Pancreas (tissue), 10 donors: Measurements from ENCODE around the gene NDST1. TPM values are rescaled to one million over a fixed set of nuclear protein-coding genes. Genes with fewer than 3 reads are reported as not detected.

Source experiments
- ATAC-seq, 4 donors: fragments of 200-7000 bp; cut with Tn5 transposase; one replicate each; pipeline versions ENCODE4 v1.8.0 to v1.9.1; 2020; ENCODE audit warnings: mild to moderate bottlenecking in 4 of 4, moderate library complexity in 4 of 4
- DNase-seq, 6 donors: peaks; one replicate each; pipeline ENCODE4 v3.0.0-alpha.2; 2020
- FAIRE-seq: peaks from 2 replicates; lab custom pipeline; 2012; peaks lifted over from hg19 to GRCh38; lab: Jason Lieb, UNC
- H3K27ac ChIP-seq, 4 donors: fragments of 200-600 bp; sonication (generic); 1 replicate in 3 of 4; 2 replicates in 1 of 4; pipeline versions ENCODE4 v1.5.0 to v1.8.0; 2020
- H3K27me3 ChIP-seq, 4 donors: fragments of 200-600 bp; one replicate each; pipeline ENCODE4 v1.8.0; 2021
- H3K36me3 ChIP-seq, 3 donors: fragments of 200-600 bp; sonication (generic) in 1 of 3; one replicate each; pipeline versions ENCODE4 v1.5.0 to v1.8.0; 2020 to 2021
- H3K4me1 ChIP-seq, 3 donors: fragments of 200-600 bp; one replicate each; pipeline ENCODE4 v1.8.0; 2021
- H3K4me3 ChIP-seq, 4 donors: fragments of 200-600 bp; sonication (generic) in 2 of 4; one replicate each; pipeline versions ENCODE4 v1.5.0 to v1.8.0; 2020 to 2021
- H3K9me3 ChIP-seq, 4 donors: fragments of 200-600 bp; one replicate each; pipeline ENCODE4 v1.8.0; 2021
- WGBS, 2 donors: extraction: QIAGEN DNeasy Blood & Tissue Kit; methylation state at CpG; one replicate each; pipeline ENCODE4 v1.1.7; 2013; 5-methylcytosine and 5-hydroxymethylcytosine counted together
- intact Hi-C, 3 donors: fragments of 100-400 bp; cut with DNase I; formaldehyde crosslinking; loops; one replicate each; pipeline versions ENCODE4 v1.11.1 to v1.14.2; 2022
- polyA plus RNA-seq, 2 donors: library from polyadenylated mRNA; stranded (reverse); fragments of 200-250 nt; gene quantifications; one replicate each; pipeline ENCODE4 v1.2.3, GENCODE V29; 2013
- total RNA-seq, 6 donors: library from RNA; stranded (reverse); fragmentation: NEBNext Ultra II Directional in 4 of 6; extraction: Animal tissue kit (Norgen Biotek cat#: 25700) in 4 of 6; gene quantifications; one replicate each; pipeline versions ENCODE4 v1.2.1 to v1.2.4, GENCODE V29; 2021 to 2023
- TF ChIP-seq, protein P1 (sequence below), 4 donors: fragments of 200-600 bp; sonication (generic) in 3 of 4; IDR thresholded peaks; one replicate each; pipeline versions ENCODE4 v1.5.0 to v1.8.0; 2021; ENCODE audit warnings: antibody characterized with exemption in 4 of 4
- donor health status: healthy with polysubstance abuse.
- donor health status: DM: no; HTN: no; CAD: no; lungs with moderate emphysema.
- donor health status: DM: no; HTN: no; CAD: no.
- donor health status: control.
- donor health status: control.
- donor health status: Bipolar disorder and iron deficiency.
- donor health status: DM: yes; HTN: yes; CAD: no.
- donor health status: DM: no; HTN: no; CAD: no.
- donor health status: DM: no; HTN: no; CAD: no.
- donor health status: DM: yes; HTN: yes; CAD: no.

The NDST1 gene
- total and polyA plus RNA-seq, 8 donors = 9.9 to 57.2 (median 39.8) TPM

GRCh38 chr5:150589862-150590601 lies 82.1 kb downstream of the NDST1 start:
- no peaks in the 10 kb centered on the region for H3K9me3 ChIP-seq
- no peak overlapping the region for H3K4me3 ChIP-seq
- DNase-seq (peak; percentile 52 to 82 (median 72)), ATAC-seq (peak; percentile 74 to 86 (median 82)), FAIRE-seq (no peak)
- WGBS, 2 donors = 47 to 54% methylated on average over 12 of the region's 12 CpGs
- intact Hi-C loops = no loop called here
- no peaks in the 10 kb centered on the region for H3K36me3 ChIP-seq
- TF ChIP-seq, protein P1, sequence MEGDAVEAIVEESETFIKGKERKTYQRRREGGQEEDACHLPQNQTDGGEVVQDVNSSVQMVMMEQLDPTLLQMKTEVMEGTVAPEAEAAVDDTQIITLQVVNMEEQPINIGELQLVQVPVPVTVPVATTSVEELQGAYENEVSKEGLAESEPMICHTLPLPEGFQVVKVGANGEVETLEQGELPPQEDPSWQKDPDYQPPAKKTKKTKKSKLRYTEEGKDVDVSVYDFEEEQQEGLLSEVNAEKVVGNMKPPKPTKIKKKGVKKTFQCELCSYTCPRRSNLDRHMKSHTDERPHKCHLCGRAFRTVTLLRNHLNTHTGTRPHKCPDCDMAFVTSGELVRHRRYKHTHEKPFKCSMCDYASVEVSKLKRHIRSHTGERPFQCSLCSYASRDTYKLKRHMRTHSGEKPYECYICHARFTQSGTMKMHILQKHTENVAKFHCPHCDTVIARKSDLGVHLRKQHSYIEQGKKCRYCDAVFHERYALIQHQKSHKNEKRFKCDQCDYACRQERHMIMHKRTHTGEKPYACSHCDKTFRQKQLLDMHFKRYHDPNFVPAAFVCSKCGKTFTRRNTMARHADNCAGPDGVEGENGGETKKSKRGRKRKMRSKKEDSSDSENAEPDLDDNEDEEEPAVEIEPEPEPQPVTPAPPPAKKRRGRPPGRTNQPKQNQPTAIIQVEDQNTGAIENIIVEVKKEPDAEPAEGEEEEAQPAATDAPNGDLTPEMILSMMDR (IDR thresholded peaks at IDR 0.05) = peak; percentile 39 to 53 (median 46)
- H3K27me3 ChIP-seq = no peaks in the 10 kb centered on the region
- H3K4me1 ChIP-seq = peaks cover 0 to 16% (median 0%) of the 10 kb centered on the region in 3 donors
- H3K27ac ChIP-seq = peak overlapping the region in 2 of 4 donors; percentile 19 to 23

GRCh38 chr5:150590979-150591695 lies 83.2 kb downstream of the NDST1 start:
- Histone ChIP-seq H3K9me3 (no peaks in the 10 kb centered on the region), H3K4me3 (no peak overlapping the region), H3K4me1 (peaks cover 0 to 13% (median 0%) of the 10 kb centered on the region in 3 donors), H3K27me3 (no peaks in the 10 kb centered on the region), H3K36me3 (no peaks in the 10 kb centered on the region), H3K27ac (no peak overlapping the region)
- 64 to 66% methylated on average over 12 of the region's 12 CpGs for WGBS, 2 donors
- peak; percentile 29 for FAIRE-seq
- intact Hi-C loops = no loop called here
- DNase-seq = peak in 1 of 6 donors; percentile 43
- peak in 2 of 4 donors; percentile 10 to 11 for ATAC-seq
- TF ChIP-seq, protein P1 (IDR thresholded peaks at IDR 0.05) = no peak

DNA sequence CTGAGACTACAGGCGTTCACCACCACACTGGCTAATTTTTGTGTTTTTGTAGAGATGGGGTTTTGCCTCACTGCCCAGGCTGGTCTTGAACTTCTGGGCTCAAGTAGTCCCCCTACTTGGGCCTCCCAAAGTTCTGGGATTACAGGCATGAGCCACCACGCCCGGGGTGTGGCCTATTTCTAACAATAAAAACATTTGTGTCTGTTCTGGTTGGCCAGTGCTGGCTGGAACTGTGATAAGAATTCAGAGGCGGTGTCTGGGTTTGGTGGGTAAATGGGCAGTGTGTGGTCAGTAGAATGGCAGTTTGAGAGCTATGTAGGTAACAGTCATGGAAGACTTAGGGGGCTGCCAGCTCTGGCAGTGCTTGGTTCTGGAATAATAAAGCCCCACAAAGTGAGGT lies 85.7 kb downstream of the NDST1 start:
- H3K9me3 ChIP-seq = no peaks in the 10 kb centered on the region
- 80 to 95% methylated on average over 4 of the region's 4 CpGs for WGBS, 2 donors
- ATAC-seq (no peak), DNase-seq (no peak), FAIRE-seq (no peak)
- intact Hi-C loops = no loop called here
- H3K27ac ChIP-seq = no peak overlapping the region
- H3K4me3 ChIP-seq = no peak overlapping the region
- TF ChIP-seq, protein P1 (IDR thresholded peaks at IDR 0.05) = no peak
- no peaks in the 10 kb centered on the region for H3K36me3 ChIP-seq
- no peaks in the 10 kb centered on the region for H3K27me3 ChIP-seq
- peaks cover 0 to 13% (median 0%) of the 10 kb centered on the region in 3 donors for H3K4me1 ChIP-seq

DNA sequence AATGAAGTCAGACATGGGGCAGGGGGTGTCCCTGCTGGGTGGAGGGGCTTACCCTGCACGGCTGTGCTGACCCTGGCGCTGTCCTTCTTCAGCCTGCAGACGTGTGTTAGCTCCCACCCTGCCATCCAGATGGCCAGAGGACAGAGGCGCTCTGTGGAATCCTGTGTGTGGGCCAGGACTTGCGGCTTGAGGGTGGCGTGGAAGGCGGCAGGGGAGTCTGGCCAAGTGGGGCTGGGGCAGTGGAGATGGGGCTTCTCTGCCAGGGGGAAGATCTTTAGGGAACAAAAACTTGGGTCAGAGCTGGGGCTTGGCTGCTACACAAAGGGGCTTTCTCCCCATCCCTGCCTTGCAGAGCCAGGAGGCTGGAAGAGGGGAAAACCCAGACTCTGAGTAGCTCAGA lies 86.1 kb downstream of the NDST1 start:
- Histone ChIP-seq H3K4me3 (no peak overlapping the region), H3K9me3 (no peaks in the 10 kb centered on the region), H3K36me3 (no peaks in the 10 kb centered on the region), H3K27me3 (no peaks in the 10 kb centered on the region), H3K27ac (peak overlapping the region in 1 of 4 donors; percentile 41), H3K4me1 (peaks cover 0 to 13% (median 0%) of the 10 kb centered on the region in 3 donors)
- WGBS, 2 donors = 87 to 90% methylated on average over 7 of the region's 7 CpGs
- no peak for DNase-seq
- no peak for FAIRE-seq
- intact Hi-C loops = no loop called here
- TF ChIP-seq, protein P1 (IDR thresholded peaks at IDR 0.05) = no peak
- ATAC-seq = no peak
